PC-9 (cell line): Measurements from ENCODE around the gene TPK1. TPM values are rescaled to one million over a fixed set of nuclear protein-coding genes. Genes with fewer than 3 reads are reported as not detected.
"Not testable (repeated sequence)": the region's sequence is repeated elsewhere in the genome, so short reads cannot be mapped to it uniquely, and the experiment has no call there.

Experiments
- BruUV-seq: library from RNA; stranded (reverse); fragments of 400-500 nt; replicated peaks from 2 replicates; lab custom pipeline; 2021; lab: Mats Ljungman, UMichigan
- CTCF ChIA-PET: fragments of 300-600 bp; sonication (Branson Sonifier 250); formaldehyde crosslinking; loops from one replicate; lab custom pipeline; 2022; ENCODE audit warnings: antibody characterized with exemption; lab: Charles Lee
- POLR2A ChIA-PET: fragments of 300-600 bp; sonication (Branson Sonifier 250); formaldehyde crosslinking; loops from one replicate; lab custom pipeline; 2022; ENCODE audit warnings: antibody characterized with exemption; ENCODE audit not compliant: unreplicated experiment; lab: Charles Lee
- DNase-seq, 2 experiments: peaks; one replicate each; pipeline versions ENCODE4 v3.0.0 to v3.0.0-alpha.2; 2015 to 2022; ENCODE audit warnings: mixed read lengths in 1 of 2
- H2AFZ ChIP-seq: fragments of 200-600 bp; sonication (generic); 2 replicates; pipeline ENCODE4 v1.8.1; 2017; ENCODE audit warnings: antibody characterized with exemption
- H3F3A ChIP-seq: fragments of 200-600 bp; sonication (generic); 2 replicates; pipeline ENCODE4 v1.8.1; 2017; ENCODE audit warnings: antibody characterized with exemption, mild to moderate bottlenecking, low read depth; ENCODE audit not compliant: insufficient read depth
- H3K27ac ChIP-seq: fragments of 200-600 bp; sonication (generic); 2 replicates; pipeline ENCODE4 v1.6.1; 2016; ENCODE audit warnings: mixed run types
- H3K27me3 ChIP-seq: fragments of 200-600 bp; sonication (generic); 2 replicates; pipeline ENCODE4 v1.6.1; 2016; ENCODE audit warnings: low read depth, mixed run types; ENCODE audit not compliant: insufficient read depth
- H3K36me3 ChIP-seq: fragments of 200-600 bp; sonication (generic); 2 replicates; pipeline ENCODE4 v1.6.1; 2016; ENCODE audit warnings: low read depth, mixed run types
- H3K4me1 ChIP-seq: fragments of 200-600 bp; sonication (generic); replicated peaks from 2 replicates; pipeline ENCODE4 v1.6.1; 2016; ENCODE audit warnings: mixed run types; ENCODE audit not compliant: insufficient read depth
- H3K4me2 ChIP-seq: fragments of 200-600 bp; sonication (generic); 2 replicates; pipeline ENCODE4 v1.6.1; 2017; ENCODE audit warnings: mixed run types
- H3K4me3 ChIP-seq: fragments of 200-600 bp; sonication (generic); 2 replicates; pipeline ENCODE4 v1.6.1; 2016; ENCODE audit warnings: mixed run types
- H3K79me2 ChIP-seq: fragments of 200-600 bp; sonication (generic); 2 replicates; pipeline ENCODE4 v1.6.1; 2017; ENCODE audit warnings: low read depth, mixed run types
- H3K9me2 ChIP-seq: fragments of 200-600 bp; sonication (generic); 2 replicates; pipeline ENCODE4 v1.8.1; 2017; ENCODE audit warnings: mild to moderate bottlenecking; ENCODE audit not compliant: insufficient read depth
- H3K9me3 ChIP-seq: fragments of 200-600 bp; sonication (generic); 2 replicates; pipeline ENCODE4 v1.8.1; 2016; ENCODE audit warnings: low read depth; ENCODE audit not compliant: insufficient read depth
- H4K20me1 ChIP-seq: fragments of 200-600 bp; sonication (generic); 2 replicates; pipeline ENCODE4 v1.8.1; 2017; ENCODE audit not compliant: insufficient read depth
- EZH2 ChIP-seq: fragments of 200-600 bp; sonication (generic); IDR thresholded peaks from 2 replicates; pipeline ENCODE4 v1.8.0; 2017; ENCODE audit warnings: antibody characterized with exemption, low read depth
- intact Hi-C: fragments of 100-400 bp; cut with micrococcal nuclease; formaldehyde crosslinking; loops from one replicate; pipeline ENCODE4 v1.10.0; 2022; ENCODE audit not compliant: unreplicated experiment
- total RNA-seq: library from RNA; stranded (reverse); gene quantifications from 2 replicates; pipeline ENCODE4 v1.2.3, GENCODE V29; 2021
- TF ChIP-seq, protein P1 (sequence below): fragments of 200-600 bp; sonication (generic); conservative IDR thresholded peaks from 2 replicates; pipeline ENCODE4 v1.6.1; 2017; ENCODE audit warnings: mixed run types, antibody characterized with exemption, mild to moderate bottlenecking, moderate library complexity

Gene TPK1
- total RNA-seq, 1 experiment from 2014 or later: 0.90 TPM

DNA sequence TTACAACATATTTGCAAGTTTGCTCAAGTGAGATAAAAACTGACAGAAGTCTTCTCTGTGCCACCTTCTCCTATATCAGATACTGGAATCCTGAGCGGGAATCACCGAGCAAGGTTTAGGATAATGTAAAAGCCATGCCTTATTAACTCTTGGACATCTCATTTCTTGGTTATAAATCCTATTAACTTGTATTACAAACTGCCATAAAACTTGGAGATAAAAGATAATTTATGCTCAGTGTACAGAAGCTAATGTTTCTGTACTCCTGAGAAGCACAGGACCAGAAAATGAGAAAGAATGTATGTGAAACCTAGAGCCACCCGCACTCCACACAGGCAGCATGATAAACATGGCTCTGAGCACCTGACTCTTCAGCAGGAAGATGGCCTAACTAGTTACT lies 251.1 kb downstream of the TPK1 start:
- CTCF ChIA-PET: no interaction called here

DNA sequence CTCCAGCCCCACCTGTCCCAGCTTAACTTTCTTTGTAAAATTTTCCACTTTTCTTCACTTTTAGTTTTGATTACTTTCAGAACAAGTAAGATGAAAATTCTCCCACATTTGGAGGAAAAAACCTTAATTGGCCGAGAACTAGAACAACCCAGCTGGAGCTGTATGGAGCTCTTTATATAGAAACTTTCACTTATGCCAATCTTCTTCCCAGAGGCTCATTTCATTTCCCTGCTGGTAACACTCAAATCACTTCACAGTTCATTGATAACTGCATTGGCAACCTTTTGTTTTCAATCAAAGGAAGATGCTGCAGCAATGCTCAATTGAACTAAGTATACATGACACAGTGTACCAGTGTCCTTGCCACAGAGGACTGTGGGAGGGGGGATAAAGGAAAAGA lies 256.2 kb downstream of the TPK1 start:
- intact Hi-C loops: no loop called here
- no peak overlapping the region for H3K27ac ChIP-seq
- H3K4me3 ChIP-seq: no peak overlapping the region
- POLR2A ChIA-PET: no interaction called here
- H3K4me2 ChIP-seq: no peak overlapping the region
- H3K79me2 ChIP-seq: no peaks in the 10 kb centered on the region
- H3K36me3 ChIP-seq: no peaks in the 10 kb centered on the region
- no peak for TF ChIP-seq EZH2
- TF ChIP-seq, protein P1, sequence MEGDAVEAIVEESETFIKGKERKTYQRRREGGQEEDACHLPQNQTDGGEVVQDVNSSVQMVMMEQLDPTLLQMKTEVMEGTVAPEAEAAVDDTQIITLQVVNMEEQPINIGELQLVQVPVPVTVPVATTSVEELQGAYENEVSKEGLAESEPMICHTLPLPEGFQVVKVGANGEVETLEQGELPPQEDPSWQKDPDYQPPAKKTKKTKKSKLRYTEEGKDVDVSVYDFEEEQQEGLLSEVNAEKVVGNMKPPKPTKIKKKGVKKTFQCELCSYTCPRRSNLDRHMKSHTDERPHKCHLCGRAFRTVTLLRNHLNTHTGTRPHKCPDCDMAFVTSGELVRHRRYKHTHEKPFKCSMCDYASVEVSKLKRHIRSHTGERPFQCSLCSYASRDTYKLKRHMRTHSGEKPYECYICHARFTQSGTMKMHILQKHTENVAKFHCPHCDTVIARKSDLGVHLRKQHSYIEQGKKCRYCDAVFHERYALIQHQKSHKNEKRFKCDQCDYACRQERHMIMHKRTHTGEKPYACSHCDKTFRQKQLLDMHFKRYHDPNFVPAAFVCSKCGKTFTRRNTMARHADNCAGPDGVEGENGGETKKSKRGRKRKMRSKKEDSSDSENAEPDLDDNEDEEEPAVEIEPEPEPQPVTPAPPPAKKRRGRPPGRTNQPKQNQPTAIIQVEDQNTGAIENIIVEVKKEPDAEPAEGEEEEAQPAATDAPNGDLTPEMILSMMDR: no peak
- no peaks in the 10 kb centered on the region for H3K9me3 ChIP-seq
- no peaks in the 10 kb centered on the region for H3K27me3 ChIP-seq
- DNase-seq: no peak
- H4K20me1 ChIP-seq: no peaks in the 10 kb centered on the region
- CTCF ChIA-PET: no interaction called here
- H3K4me1 ChIP-seq: no peaks in the 10 kb centered on the region
- H3K9me2 ChIP-seq: no peaks in the 10 kb centered on the region
- H3F3A ChIP-seq: no peaks in the 10 kb centered on the region
- BruUV-seq: no TSS peak
- H2AFZ ChIP-seq: no peak overlapping the region

More for the DNA sequence above, 251.1 kb downstream of the TPK1 start:
- DNase-seq: no peak
- H3K79me2 ChIP-seq: no peaks in the 10 kb centered on the region
- no peaks in the 10 kb centered on the region for H4K20me1 ChIP-seq
- no peaks in the 10 kb centered on the region for H3K36me3 ChIP-seq
- no peaks in the 10 kb centered on the region for H3K27me3 ChIP-seq
- H3K9me3 ChIP-seq: no peaks in the 10 kb centered on the region
- no peak overlapping the region for H3K27ac ChIP-seq
- BruUV-seq: no TSS peak
- H3K4me1 ChIP-seq: no peaks in the 10 kb centered on the region
- H2AFZ ChIP-seq: no peak overlapping the region
- H3F3A ChIP-seq: no peaks in the 10 kb centered on the region
- H3K9me2 ChIP-seq: no peaks in the 10 kb centered on the region
- intact Hi-C loops: no loop called here
- no peak overlapping the region for H3K4me2 ChIP-seq
- H3K4me3 ChIP-seq: no peak overlapping the region
- POLR2A ChIA-PET: no interaction called here
- TF ChIP-seq, protein P1: no peak

DNA sequence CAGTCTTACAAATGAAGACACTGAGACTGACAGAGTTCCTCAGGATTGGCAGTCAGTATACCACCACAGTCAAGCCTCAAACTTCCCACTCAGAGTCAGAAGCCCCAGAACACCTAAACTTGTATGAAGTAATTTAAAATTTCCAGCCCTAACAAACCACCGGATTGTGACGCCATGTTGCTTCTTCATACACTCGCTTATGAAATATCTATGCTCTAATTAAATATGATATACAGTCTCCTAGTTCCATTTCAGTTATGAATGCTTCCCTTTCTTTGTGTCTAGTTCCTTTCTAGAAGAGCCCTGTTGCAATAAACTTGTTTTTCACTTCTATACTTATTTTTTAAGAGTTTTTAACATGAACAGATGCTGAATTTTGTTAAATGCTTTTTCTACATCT lies 260.4 kb downstream of the TPK1 start:
- H3K27ac ChIP-seq: no peak overlapping the region
- no peaks in the 10 kb centered on the region for H3K9me3 ChIP-seq
- no TSS peak for BruUV-seq
- no peaks in the 10 kb centered on the region for H3K4me1 ChIP-seq
- no peaks in the 10 kb centered on the region for H3F3A ChIP-seq
- ChIA-PET CTCF (no interaction called here), POLR2A (no interaction called here)
- no peaks in the 10 kb centered on the region for H3K27me3 ChIP-seq
- no peak overlapping the region for H3K4me2 ChIP-seq
- H3K4me3 ChIP-seq: no peak overlapping the region
- intact Hi-C loops: no loop called here
- H2AFZ ChIP-seq: no peak overlapping the region
- no peak for DNase-seq
- H3K9me2 ChIP-seq: no peaks in the 10 kb centered on the region
- H3K79me2 ChIP-seq: no peaks in the 10 kb centered on the region
- TF ChIP-seq EZH2: no peak
- no peaks in the 10 kb centered on the region for H3K36me3 ChIP-seq
- H4K20me1 ChIP-seq: no peaks in the 10 kb centered on the region

DNA sequence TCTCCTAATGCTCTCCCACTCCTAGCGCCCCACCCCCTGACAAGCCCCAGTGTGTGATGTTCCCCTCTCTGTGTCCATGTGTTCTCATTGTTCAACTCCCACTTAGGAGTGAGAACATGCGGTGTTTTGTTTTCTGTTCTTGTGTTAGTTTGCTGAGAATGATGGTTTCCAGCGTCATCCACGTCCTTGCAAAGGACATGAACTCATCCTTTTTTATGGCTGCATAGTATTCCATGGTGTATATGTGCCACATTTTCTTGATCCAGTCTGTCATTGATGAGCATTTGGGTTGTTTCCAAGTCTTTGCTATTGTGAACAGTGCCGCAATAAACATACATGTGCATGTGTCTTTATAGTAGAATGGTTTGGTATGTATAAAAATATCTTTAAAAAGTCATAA lies 261.1 kb downstream of the TPK1 start:
- H3K27ac ChIP-seq, H3F3A ChIP-seq, H3K9me2 ChIP-seq, H3K4me2 ChIP-seq, CTCF ChIA-PET, DNase-seq, intact Hi-C loops, H3K36me3 ChIP-seq, H3K79me2 ChIP-seq, H3K27me3 ChIP-seq, H3K4me3 ChIP-seq, POLR2A ChIA-PET, H3K4me1 ChIP-seq, H3K9me3 ChIP-seq, H2AFZ ChIP-seq, H4K20me1 ChIP-seq, BruUV-seq: not testable (repeated sequence)
